ENCODE results near the gene MAP3K14.
"Not testable (repeated sequence)": the region's sequence is repeated elsewhere in the genome, so short reads cannot be mapped to it uniquely, and the experiment has no call there.

Gene MAP3K14

DNA sequence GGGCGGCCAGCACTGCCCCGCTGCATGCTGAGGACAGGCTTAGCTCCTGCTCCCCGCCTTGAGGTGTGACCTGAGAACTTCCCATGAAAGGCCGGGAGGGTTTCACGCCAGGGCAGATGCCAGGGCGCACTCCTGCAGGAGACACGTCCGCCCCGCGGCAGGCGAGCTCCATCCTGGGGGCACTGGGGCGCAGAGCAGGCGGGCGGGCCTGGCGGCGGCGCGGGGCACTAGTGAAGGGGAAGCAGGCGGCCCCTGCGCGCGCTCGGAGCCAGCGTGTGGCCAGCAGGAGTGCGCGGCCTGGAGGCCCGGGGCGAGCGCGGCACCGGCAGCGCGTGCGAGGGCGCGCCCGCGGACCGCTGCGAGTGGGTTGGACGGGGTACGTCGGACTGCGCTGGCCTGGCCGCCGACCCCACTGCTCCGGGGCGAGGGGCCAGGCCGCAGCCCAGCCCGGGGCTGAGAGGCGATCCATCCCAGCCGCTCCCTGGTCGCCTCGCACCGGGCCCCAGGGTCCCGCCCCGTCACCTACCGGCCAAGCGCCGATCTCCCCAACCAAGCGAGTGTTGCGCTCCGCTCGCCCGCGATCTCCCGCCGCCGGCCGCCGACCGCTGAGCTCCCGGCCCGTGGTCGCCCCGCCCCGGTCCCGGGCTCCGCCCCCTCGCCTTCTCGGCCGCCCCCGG is at the start of gene MAP3K14:
Gene MAP3K14 (minus strand): TSS at position 587 of the 677 bp plus-strand sequence. CDS start 26,275 bp downstream, outside the sequence.
- DNase-seq (ENCODE audit: extremely low read depth in 1 of 2, low read depth in 1 of 2) = peak in 1 of 2 donors; percentile 52

DNA sequence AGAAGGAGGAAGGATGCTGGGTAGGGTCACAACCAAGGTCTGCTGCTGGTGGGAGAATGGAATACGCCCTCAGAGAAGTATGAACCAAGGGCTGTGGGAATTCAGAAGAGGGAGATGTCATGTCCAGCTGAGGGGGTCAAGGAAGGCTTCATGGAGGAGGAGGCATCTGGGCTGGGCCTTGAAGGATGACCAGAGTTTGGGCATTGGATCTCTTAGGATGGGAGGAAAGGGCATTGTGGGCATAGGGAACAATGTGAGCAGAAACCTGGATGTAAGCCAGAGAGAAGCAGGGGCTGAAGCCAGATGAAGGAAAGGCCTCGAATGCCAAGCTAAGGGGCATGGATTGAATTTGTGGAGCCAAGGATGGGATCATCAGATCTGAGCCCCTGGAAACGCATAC is 49.2 kb upstream of the MAP3K14 start:
- DNase-seq (ENCODE audit: extremely low read depth in 1 of 2, low read depth in 1 of 2) = no peak

GRCh38 chr17:45364531-45365390 is 47.9 kb upstream of the MAP3K14 start:
- no peak for DNase-seq (ENCODE audit: extremely low read depth in 1 of 2, low read depth in 1 of 2)

GRCh38 chr17:45363498-45363897 is 46.7 kb upstream of the MAP3K14 start:
- DNase-seq (ENCODE audit: extremely low read depth in 1 of 2, low read depth in 1 of 2) = no peak

GRCh38 chr17:45361976-45362375 is 45.2 kb upstream of the MAP3K14 start:
- no peak for DNase-seq (ENCODE audit: extremely low read depth in 1 of 2, low read depth in 1 of 2)

DNA sequence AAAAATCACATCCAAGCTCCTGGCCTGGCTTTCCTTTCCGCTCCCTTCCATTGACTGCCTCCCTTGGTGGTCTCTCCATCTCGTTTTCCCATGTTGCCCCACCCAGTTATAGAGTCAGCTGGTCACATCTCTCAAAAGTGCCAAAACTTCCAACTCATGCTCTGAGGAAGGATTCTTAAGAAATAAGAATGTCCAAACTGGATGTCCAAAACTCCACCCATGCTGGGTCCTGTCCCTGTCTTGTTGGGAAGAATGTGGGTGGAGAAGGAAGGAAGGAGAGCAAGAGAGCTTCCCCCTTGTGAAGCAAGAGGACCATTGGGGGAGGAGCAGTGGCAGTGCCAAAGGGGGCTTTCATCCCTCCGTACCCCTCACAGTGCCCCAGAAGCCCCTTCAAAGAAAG is 44.6 kb upstream of the MAP3K14 start:
- no peak for DNase-seq (ENCODE audit: extremely low read depth in 1 of 2, low read depth in 1 of 2)

GRCh38 chr17:45357364-45357997 is 40.7 kb upstream of the MAP3K14 start:
- DNase-seq (ENCODE audit: extremely low read depth in 1 of 2, low read depth in 1 of 2) = no peak

- no peak for DNase-seq (ENCODE audit: extremely low read depth in 1 of 2, low read depth in 1 of 2)
Measured at GRCh38 chr17:45355087-45355486, 38.3 kb upstream of the MAP3K14 start.

- DNase-seq (ENCODE audit: extremely low read depth in 1 of 2, low read depth in 1 of 2) = no peak
Measured at GRCh38 chr17:45353043-45353442, 36.2 kb upstream of the MAP3K14 start.

GRCh38 chr17:45351831-45352230 is 35.0 kb upstream of the MAP3K14 start:
- no peak for DNase-seq (ENCODE audit: extremely low read depth in 1 of 2, low read depth in 1 of 2)

- DNase-seq (ENCODE audit: extremely low read depth in 1 of 2, low read depth in 1 of 2) = no peak
Measured at GRCh38 chr17:45347444-45347843, 30.6 kb upstream of the MAP3K14 start.

DNA sequence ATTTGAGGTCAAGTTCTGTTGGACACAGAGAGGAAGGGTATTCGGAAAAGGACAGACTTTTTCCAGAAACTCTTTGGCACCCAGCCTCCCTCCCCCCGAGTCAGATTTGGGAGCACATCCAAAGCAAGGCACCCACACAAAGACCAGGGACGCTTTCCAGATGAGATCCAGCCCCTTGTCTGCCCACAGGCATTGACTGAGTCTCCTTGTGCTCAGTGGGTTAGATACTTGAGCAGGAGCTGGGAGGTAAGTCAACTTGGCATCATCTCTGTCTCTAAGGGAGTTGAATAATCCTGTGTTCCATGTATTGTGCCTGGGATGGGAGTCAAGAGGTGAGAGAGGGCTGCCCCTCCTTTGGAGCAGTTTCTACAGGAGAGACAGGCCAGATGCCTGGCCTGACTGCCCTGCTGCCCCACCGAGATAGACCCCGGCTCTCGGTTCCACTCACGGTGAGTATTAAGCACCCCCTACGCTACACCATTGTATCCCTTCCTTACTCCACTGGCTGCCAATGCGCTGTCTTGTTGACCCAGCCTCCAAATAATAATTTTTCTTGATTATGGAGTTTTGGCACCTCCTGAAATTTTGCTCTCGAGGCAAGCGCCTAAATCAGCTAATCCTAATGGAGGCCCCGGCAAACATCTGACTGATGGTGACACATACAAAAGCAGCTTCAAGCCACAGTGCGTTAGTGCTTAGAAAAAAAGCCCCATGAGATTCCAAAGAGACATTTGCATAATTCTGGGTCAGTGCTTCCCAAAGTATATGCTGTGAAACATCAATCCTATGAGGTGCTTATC is 29.6 kb upstream of the MAP3K14 start:
- no peak for DNase-seq (ENCODE audit: extremely low read depth in 1 of 2, low read depth in 1 of 2)

DNA sequence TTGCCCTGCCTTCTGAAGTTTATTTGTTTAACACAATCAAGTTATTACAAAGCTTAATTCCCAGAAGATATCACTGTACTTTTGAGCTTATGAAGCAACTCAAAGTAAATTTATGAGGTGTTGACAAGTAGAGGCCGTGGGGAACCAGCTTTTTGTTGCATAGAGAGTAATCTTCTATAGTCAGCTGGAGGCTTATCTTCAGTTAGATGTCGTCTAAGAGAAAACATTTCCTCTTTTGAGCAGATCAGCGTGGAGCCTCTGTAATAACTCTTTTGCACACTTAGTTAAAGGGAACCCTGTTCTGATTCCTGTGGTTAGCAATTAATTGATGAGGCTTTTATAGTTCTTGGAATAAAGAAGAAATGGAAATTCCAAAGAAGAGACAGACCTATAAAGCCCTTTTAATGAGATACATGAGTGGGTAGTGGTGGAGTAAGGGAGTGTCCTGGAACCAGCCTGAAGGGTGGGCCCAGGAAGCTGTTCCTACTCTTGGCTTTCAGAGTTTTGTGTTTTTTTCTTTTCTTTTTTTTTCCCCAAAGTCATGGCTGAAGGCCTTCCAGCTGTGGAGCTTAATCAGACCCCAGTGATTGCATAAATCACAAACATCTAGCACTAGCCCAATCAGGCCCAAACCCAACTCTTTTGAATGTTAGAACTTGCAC is 28.9 kb upstream of the MAP3K14 start:
- DNase-seq (ENCODE audit: extremely low read depth in 1 of 2, low read depth in 1 of 2) = no peak

DNA sequence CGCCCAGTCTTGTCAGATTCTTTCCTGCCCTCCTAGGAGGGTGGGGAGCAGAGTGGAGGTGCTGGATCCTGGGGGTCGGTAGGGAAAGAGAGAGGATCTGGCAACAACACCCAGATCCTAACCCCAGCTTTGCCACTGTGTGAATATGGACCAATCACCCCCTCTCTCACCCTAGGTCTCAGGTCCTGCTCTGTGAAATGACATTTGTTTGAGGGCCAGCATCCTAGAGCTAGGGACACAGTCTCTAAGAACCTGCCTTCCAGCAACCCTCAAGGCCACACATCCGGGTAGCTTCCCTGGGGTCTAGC is 28.4 kb upstream of the MAP3K14 start:
- no peak for DNase-seq (ENCODE audit: extremely low read depth in 1 of 2, low read depth in 1 of 2)

DNA sequence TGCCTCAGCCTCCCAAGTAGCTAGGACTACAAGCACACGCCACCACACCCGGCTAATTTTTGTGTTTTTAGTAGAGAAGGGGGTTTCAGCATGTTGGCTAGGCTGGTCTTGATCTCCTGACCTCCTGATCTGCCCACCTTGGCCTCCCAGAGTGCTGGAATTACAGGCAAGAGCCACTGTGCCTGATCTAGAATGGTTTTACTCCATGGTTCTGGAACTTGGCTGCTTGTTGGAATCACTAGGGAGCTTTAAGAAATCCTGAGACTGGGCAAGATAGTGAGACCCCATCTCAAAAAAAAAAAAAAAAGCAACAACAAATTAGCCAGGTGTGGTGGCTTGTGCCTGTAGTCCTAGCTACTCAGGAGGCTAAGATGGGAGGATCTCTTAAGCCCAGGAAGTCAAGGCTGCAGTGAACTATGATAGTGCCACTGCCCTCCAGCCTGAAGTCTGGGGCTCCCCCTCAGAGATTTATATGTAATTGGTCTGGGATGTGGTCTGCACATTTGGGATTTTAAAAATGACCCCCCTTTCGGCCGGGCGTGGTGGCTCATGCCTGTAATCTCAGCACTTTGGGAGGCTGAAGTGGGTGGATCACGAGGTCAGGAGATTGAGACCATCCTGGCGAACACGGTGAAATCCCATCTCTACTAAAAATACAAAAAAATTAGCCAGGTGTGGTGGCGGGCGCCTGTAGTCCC is 27.3 kb upstream of the MAP3K14 start:
- not testable (repeated sequence) for DNase-seq (ENCODE audit: extremely low read depth in 1 of 2, low read depth in 1 of 2)

DNA sequence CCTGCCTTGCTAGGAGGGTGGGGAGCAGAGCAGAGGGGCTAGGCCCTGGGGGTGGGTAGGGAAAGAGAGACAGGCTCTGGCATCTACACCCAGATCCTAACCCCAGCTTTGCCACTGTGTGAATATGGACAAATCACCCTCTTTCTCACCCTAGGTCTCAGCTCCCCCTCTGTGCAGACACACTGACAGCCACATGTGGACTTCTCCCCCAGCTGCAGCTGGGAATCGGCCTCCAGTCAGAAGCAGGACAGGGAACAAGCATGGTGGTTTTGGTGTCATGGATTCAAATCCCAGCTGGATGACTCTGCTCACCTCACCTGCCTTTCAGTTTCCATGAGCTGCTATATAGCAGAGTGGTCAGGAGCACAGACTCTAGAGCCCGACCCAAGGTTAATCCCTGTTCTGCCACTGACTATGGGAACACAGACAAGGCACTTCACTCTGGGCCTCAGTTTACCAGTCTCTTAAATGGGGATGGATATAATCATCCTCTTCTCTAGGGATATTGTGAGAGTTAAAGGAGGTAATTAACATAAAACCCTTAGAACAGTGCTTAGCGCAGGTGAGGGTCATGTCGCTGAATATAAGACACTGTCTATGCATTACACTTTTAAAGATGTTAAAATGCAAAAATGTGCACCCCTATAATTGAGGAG is 26.2 kb upstream of the MAP3K14 start:
- no peak for DNase-seq (ENCODE audit: extremely low read depth in 1 of 2, low read depth in 1 of 2)

DNA sequence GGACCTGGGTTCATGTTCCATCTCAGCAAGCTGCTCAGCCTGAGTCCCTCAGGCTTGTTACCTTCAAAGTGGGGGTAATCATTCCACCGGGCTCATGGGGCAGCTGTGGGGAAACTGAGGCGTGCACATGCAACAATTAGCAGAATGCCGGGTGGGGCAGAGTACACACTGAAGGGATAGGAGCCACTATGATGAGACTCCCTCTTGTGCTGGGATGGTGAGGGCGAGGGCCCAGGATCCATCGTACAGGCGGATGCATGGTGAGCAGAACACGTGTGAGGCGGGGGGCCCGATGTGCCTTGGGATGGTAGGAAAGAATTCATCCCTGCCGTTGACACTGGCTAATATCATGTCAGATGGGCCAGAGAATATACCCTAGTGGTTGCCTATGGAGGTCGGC is 25.5 kb upstream of the MAP3K14 start:
- DNase-seq (ENCODE audit: extremely low read depth in 1 of 2, low read depth in 1 of 2) = no peak

DNA sequence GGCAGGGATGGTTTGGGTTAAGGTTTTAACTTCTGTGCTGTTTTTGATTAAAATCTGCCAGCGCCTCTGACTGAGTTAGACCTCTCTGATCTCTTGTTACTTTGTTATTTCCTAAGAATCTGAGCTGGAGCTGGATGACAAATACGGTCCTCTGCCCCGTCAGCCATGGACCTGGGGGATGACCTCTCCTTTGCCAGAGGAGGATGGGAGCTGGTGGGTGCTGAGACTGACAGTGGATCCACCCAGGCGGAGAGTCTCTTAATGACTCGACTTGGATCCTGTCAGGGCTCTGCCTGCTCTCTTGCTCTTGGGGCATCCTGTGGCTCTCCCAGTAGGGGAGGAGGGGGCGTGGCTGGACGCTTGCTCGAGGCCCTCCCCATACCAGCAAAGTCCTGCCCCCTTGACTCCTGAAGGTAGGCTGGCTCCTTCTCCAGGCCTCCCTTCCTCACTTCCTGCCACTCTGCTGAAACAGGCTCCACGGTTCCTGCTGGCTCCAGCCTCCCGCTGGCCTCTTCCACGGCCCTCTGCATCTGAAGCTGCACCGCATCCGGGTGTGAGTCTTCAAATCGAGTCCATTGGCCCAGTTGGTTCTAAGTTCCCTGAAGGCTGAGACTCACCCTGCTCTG is 24.8 kb upstream of the MAP3K14 start:
- DNase-seq (ENCODE audit: extremely low read depth in 1 of 2, low read depth in 1 of 2) = no peak

Data from activated CD8-positive, alpha-beta memory T cell treated with anti-CD3 and anti-CD28 coated beads for 1 hour (primary cell).